ENCODE data around the gene STRBP. TPM values are rescaled to one million over a fixed set of nuclear protein-coding genes. Genes with fewer than 3 reads are reported as not detected.

Gene STRBP
- total RNA-seq, 1 donor from 2014 or later = 99.4 TPM

DNA sequence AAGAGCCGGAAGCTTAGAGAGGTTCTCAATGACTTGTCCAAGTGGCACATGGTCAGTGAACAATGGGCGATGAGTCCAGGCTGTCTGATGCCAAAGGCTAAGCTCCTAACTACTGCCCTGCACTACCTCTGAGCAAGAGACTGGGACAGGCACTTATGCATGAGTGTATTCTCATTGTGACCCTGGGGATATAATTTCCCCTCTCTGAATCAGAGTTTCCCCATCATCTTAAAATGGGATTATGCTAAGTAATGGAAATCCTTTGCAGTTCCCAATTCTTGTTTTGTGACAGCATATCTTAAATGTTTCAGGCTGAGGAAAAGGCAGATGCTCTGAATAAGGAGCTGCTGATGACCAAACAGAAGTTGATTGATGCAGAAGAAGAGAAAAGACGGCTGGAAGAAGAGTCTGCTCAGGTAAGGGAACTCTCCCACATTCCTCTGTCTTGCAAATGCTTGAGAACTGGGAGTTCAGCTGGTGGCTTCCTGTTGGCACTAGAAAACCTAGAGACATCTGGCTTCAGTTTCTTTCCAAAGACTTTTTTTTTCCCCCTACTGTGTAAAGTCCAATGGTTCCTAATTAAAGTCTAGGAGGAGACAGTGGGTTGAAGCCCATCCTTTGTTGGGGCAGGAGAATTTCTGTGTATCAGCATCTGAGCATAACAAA lies 170.8 kb downstream of the STRBP start:
- no peak overlapping the region for H3K4me3 Mint-ChIP-seq
- no peaks in the 10 kb centered on the region for H3K27me3 Mint-ChIP-seq (ENCODE audit: insufficient read depth, low read depth)
- no peaks in the 10 kb centered on the region for H3K9me3 Mint-ChIP-seq
- Histone ChIP-seq H4K20me1 (ENCODE audit: low read depth) (no peaks in the 10 kb centered on the region), H3K4me2 (peak overlapping the region; percentile 49), H3K27ac (peak overlapping the region; percentile 84), H2AFZ (replicated peaks) (no peak overlapping the region), H3F3A (ENCODE audit: low read depth) (peaks cover 15% of the 10 kb centered on the region), H3K79me2 (ENCODE audit: low read depth) (no peaks in the 10 kb centered on the region), H3K4me3 (no peak overlapping the region), H3K27me3 (no peaks in the 10 kb centered on the region), H3K9ac (no peak overlapping the region), H3K36me3 (peaks cover 16% of the 10 kb centered on the region), H3K9me3 (ENCODE audit: low read depth) (no peaks in the 10 kb centered on the region), H3K4me1 (peaks cover 17% of the 10 kb centered on the region)
- no peak for DNase-seq (ENCODE audit: low spot score)
- peaks cover 4% of the 10 kb centered on the region for H3K4me1 Mint-ChIP-seq
- H3K27ac Mint-ChIP-seq = no peak overlapping the region
- no peak for TF ChIP-seq EZH2 (IDR thresholded peaks at IDR 0.05)
- TF ChIP-seq CTCF (IDR thresholded peaks at IDR 0.05) = no peak
- no peak for TF ChIP-seq EZH2phosphoT487 (IDR thresholded peaks at IDR 0.05)
- H3K36me3 Mint-ChIP-seq = peaks cover 42% of the 10 kb centered on the region

DNA sequence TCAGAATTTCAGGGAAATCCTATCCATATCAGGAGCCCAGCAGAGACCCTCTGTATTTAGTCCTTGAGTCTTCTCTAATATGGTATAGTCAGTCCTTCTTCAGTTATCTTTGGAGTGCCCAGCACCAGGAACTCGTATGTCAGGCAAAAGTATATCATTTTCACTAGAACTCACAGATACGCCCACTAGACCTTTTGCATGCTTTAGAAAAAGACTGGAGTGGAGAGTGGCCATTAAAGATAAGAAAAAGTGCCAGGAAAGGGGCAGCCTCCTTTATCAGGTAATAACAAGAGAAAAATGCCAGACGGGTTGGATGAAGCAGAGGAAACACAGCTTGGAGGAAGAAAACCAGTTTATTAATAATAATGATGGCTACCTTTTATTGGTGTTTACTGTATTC lies 171.4 kb downstream of the STRBP start:
- Histone ChIP-seq H3K9me3 (ENCODE audit: low read depth) (no peaks in the 10 kb centered on the region), H3K36me3 (peaks cover 16% of the 10 kb centered on the region), H3K27me3 (no peaks in the 10 kb centered on the region), H3K27ac (peak overlapping the region; percentile 84), H2AFZ (replicated peaks) (no peak overlapping the region), H3F3A (ENCODE audit: low read depth) (peaks cover 15% of the 10 kb centered on the region), H3K79me2 (ENCODE audit: low read depth) (no peaks in the 10 kb centered on the region), H3K4me3 (no peak overlapping the region), H3K9ac (no peak overlapping the region), H3K4me1 (peaks cover 17% of the 10 kb centered on the region), H3K4me2 (no peak overlapping the region), H4K20me1 (ENCODE audit: low read depth) (no peaks in the 10 kb centered on the region)
- no peak overlapping the region for H3K4me3 Mint-ChIP-seq
- H3K27me3 Mint-ChIP-seq (ENCODE audit: insufficient read depth, low read depth) = no peaks in the 10 kb centered on the region
- TF ChIP-seq CTCF (IDR thresholded peaks at IDR 0.05) (no peak), EZH2phosphoT487 (IDR thresholded peaks at IDR 0.05) (no peak), EZH2 (IDR thresholded peaks at IDR 0.05) (no peak)
- peaks cover 43% of the 10 kb centered on the region for H3K36me3 Mint-ChIP-seq
- DNase-seq (ENCODE audit: low spot score) = no peak
- H3K4me1 Mint-ChIP-seq = peaks cover 4% of the 10 kb centered on the region
- H3K9me3 Mint-ChIP-seq = no peaks in the 10 kb centered on the region
- H3K27ac Mint-ChIP-seq = no peak overlapping the region

DNA sequence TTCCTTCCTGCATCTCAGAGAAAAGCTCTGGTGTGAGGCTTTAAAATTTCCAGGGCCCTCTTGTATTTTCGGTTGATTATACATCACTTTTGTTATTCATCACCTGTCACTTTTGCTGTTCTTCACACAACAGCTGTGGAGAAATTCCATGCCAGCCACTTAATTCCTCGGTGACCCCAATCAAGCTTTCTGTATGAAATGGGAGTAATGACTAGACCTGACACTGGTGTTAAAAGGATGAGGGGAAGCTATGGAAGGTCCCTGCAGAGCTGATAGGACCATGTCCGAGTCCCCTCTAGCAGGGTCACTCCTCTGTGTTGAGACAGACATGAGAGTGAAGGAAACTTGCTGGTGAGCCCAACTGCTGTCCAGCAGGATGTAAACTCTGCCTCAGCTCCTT lies 175.2 kb downstream of the STRBP start:
- no peak overlapping the region for H3K27ac ChIP-seq

More for the DNA sequence above, 175.2 kb downstream of the STRBP start:
- Mint-ChIP-seq H3K9me3 (no peaks in the 10 kb centered on the region), H3K4me3 (no peak overlapping the region), H3K27me3 (ENCODE audit: insufficient read depth, low read depth) (no peaks in the 10 kb centered on the region), H3K27ac (no peak overlapping the region), H3K4me1 (peaks cover 4% of the 10 kb centered on the region), H3K36me3 (peaks cover 50% of the 10 kb centered on the region)
- Histone ChIP-seq H3F3A (ENCODE audit: low read depth) (peaks cover 13% of the 10 kb centered on the region), H3K9ac (no peak overlapping the region), H3K4me2 (no peak overlapping the region), H2AFZ (replicated peaks) (no peak overlapping the region), H3K27me3 (no peaks in the 10 kb centered on the region), H4K20me1 (ENCODE audit: low read depth) (peaks cover 3% of the 10 kb centered on the region), H3K9me3 (ENCODE audit: low read depth) (no peaks in the 10 kb centered on the region), H3K4me1 (peaks cover 14% of the 10 kb centered on the region), H3K4me3 (no peak overlapping the region), H3K36me3 (peaks cover 7% of the 10 kb centered on the region), H3K79me2 (ENCODE audit: low read depth) (no peaks in the 10 kb centered on the region)
- TF ChIP-seq EZH2 (IDR thresholded peaks at IDR 0.05) = no peak
- TF ChIP-seq EZH2phosphoT487 (IDR thresholded peaks at IDR 0.05) = no peak
- TF ChIP-seq CTCF (IDR thresholded peaks at IDR 0.05) = no peak
- no peak for DNase-seq (ENCODE audit: low spot score)
